ENCODE results near the gene ZFAND3. TPM values are rescaled to one million over a fixed set of nuclear protein-coding genes. Genes with fewer than 3 reads are reported as not detected.

Gene ZFAND3
- total RNA-seq, 6 experiments from 2014 or later: 75.2 to 93.2 (median 87.0) TPM

DNA sequence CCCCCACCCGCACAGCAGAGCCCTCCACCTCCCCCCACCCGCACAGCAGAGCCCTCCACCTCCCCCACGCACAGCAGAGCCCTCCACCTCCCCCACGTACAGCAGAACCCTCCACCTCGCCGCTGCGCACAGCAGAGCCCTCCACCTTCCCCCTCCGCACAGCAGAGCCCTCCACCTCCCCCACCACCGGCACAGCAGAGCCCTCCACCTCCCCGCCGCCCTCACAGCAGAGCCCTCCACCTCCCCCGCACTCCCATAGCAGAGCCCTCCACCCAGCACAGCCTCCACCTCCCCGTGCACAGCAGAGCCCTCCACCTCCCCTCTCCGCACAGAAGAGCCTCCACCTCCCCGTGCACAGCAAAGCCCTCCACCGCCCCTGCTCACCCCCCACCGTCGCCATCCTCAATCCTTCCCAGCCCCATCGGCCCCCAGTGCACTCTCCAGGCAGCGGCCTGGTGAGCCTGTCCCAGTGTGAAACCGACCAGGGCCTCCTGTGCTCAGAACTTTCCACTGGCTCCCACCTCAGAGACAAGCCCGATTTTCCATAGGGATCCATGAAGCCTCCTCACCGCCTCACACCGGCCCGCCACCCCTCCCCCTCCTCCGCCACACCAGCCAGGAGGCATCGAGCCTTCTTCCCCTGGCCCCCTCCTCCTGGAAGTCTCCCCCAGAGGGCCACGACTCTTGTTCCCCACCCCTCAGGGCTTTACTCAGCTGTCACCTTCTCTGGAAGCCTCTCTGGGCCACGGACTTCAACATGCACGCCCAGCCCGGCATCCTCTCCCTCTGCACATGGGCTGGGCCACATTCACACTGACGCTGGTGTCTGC is 347.1 kb downstream of the ZFAND3 start:
- H3K36me3 Mint-ChIP-seq (ENCODE audit: low read depth): no peaks in the 10 kb centered on the region
- DNase-seq: no peak

GRCh38 chr6:38167598-38167997 is 348.1 kb downstream of the ZFAND3 start:
- no peak for DNase-seq
- Mint-ChIP-seq H3K9me3 (no peaks in the 10 kb centered on the region), H3K27me3 (ENCODE audit: insufficient read depth) (peaks cover 2% of the 10 kb centered on the region; the same call in 1 of the 2 replicates), H3K36me3 (ENCODE audit: low read depth) (no peaks in the 10 kb centered on the region), H3K27ac (peak overlapping the region; percentile 16; the same call in 1 of the 2 replicates), H3K4me3 (no peak overlapping the region), H3K4me1 (ENCODE audit: low read depth) (no peaks in the 10 kb centered on the region)
- TF ChIP-seq CTCF (IDR thresholded peaks at IDR 0.05): no peak

More for the DNA sequence above, 347.1 kb downstream of the ZFAND3 start:
- Mint-ChIP-seq H3K4me1 (ENCODE audit: low read depth) (no peaks in the 10 kb centered on the region), H3K27me3 (ENCODE audit: insufficient read depth) (peaks cover 4% of the 10 kb centered on the region; the same call in 1 of the 2 replicates), H3K27ac (no peak overlapping the region), H3K9me3 (no peaks in the 10 kb centered on the region), H3K4me3 (no peak overlapping the region)
- TF ChIP-seq CTCF (IDR thresholded peaks at IDR 0.05): no peak

DNA sequence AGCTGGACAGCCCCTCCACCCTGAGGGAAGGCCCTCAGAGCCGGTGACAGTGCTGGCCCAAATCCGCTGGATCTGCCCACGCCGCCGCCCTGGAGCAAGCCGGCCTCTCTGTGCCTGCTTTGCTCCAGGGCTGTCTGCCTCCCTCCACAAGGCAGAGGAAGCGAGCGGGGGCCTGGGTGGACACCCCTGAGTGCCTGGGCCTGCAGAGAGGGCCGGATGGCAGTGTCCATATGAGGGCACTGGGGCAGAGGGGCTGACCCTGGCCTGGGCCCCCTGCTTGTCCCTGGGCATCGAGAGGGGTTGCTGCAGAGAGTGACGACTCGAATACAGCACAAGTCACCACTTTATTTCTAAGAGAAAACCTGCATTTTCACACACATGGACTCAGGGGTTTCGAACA is 348.6 kb downstream of the ZFAND3 start:
- Mint-ChIP-seq H3K27ac (no peak overlapping the region), H3K4me3 (no peak overlapping the region), H3K4me1 (ENCODE audit: low read depth) (no peaks in the 10 kb centered on the region), H3K36me3 (ENCODE audit: low read depth) (no peaks in the 10 kb centered on the region), H3K9me3 (no peaks in the 10 kb centered on the region), H3K27me3 (ENCODE audit: insufficient read depth) (peaks cover 2% of the 10 kb centered on the region; the same call in 1 of the 2 replicates)
- DNase-seq: no peak
- no peak for TF ChIP-seq CTCF (IDR thresholded peaks at IDR 0.05)

DNA sequence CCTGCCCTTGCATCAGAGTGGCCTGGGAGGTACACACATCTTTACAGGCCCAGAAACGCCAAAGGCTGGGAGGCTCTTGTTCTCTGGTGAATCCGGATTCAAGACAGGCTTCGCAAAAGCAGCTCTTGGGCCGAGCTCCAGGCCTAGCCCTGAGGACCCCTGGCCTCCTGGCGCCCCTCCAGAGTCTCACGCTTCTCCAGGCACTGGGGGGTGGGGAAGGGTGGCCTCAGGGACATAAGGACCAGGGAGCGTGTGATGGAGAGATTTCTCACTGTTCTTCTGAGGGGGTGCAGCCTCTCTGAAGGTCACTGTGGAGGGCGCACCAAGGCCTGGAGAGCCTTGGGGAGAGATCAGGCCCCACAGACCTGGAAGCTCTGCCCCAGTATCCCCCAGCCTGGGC is 349.2 kb downstream of the ZFAND3 start:
- H3K36me3 Mint-ChIP-seq (ENCODE audit: low read depth): no peaks in the 10 kb centered on the region
- H3K27ac Mint-ChIP-seq: no peak overlapping the region
- no peaks in the 10 kb centered on the region for H3K27me3 Mint-ChIP-seq (ENCODE audit: insufficient read depth)
- H3K4me3 Mint-ChIP-seq: no peak overlapping the region
- no peaks in the 10 kb centered on the region for H3K4me1 Mint-ChIP-seq (ENCODE audit: low read depth)
- no peak for TF ChIP-seq CTCF (IDR thresholded peaks at IDR 0.05)
- no peak for DNase-seq
- no peaks in the 10 kb centered on the region for H3K9me3 Mint-ChIP-seq

DNA sequence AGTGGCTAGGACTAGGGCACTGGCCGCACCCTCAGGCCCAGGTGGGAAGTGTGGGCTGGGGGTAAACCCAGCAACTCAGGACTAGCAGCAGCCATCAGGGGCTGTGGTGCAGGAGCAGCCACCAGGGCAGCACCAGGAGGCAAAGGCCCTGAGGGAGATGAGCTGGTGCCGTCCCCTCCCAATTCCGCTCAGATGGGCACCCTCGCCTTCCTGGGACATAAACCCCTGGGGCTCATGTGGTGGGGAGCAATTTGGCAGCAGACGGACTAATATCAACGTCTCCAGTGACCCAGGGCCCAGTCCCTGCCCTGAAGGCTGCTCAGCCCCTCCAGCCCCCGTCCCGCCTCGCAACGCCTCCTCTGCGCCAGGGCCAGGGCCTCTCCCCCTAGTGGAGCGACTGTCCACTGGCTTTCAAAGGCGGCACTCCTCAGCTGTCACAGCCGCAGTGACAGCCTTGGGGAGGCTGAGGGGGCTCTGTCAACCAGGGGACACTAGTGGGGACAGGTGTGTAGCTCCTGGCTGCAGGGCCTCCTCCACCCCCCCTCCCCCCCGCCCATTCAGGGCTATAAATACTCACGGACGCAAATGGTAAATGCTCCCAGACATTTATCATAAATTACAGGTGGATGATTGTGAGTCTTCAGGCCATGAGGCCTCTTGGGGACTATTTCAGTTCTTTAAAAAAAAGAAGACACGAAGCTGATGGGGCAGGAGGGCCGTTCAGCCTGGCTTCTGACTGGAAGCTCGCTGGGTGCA is 349.9 kb downstream of the ZFAND3 start:
- no peaks in the 10 kb centered on the region for H3K9me3 Mint-ChIP-seq
- DNase-seq: no peak
- H3K4me3 Mint-ChIP-seq: no peak overlapping the region
- H3K27ac Mint-ChIP-seq: no peak overlapping the region
- no peaks in the 10 kb centered on the region for H3K36me3 Mint-ChIP-seq (ENCODE audit: low read depth)
- no peaks in the 10 kb centered on the region for H3K27me3 Mint-ChIP-seq (ENCODE audit: insufficient read depth)
- peak; percentile 19; the same call in 1 of the 2 replicates for TF ChIP-seq CTCF (IDR thresholded peaks at IDR 0.05)
- H3K4me1 Mint-ChIP-seq (ENCODE audit: low read depth): no peaks in the 10 kb centered on the region
